ENCODE results near the gene PI4KA. TPM values are rescaled to one million over a fixed set of nuclear protein-coding genes. Genes with fewer than 3 reads are reported as not detected.
"Not testable (repeated sequence)": the region's sequence is repeated elsewhere in the genome, so short reads cannot be mapped to it uniquely, and the experiment has no call there.

Gene PI4KA
- total RNA-seq, 1 donor from 2014 or later, result 24.4 TPM

- Histone ChIP-seq H2AFZ (replicated peaks) (no peak overlapping the region), H3K36me3 (no peaks in the 10 kb centered on the region), H3K9me3 (ENCODE audit: low read depth) (no peaks in the 10 kb centered on the region), H3K79me2 (ENCODE audit: low read depth) (no peaks in the 10 kb centered on the region), H3K27me3 (no peaks in the 10 kb centered on the region), H3F3A (ENCODE audit: low read depth) (no peaks in the 10 kb centered on the region), H3K4me1 (no peaks in the 10 kb centered on the region), H3K4me2 (no peak overlapping the region), H3K27ac (no peak overlapping the region), H4K20me1 (ENCODE audit: low read depth) (no peaks in the 10 kb centered on the region), H3K9ac (no peak overlapping the region), H3K4me3 (no peak overlapping the region)
- H3K36me3 Mint-ChIP-seq, result peaks cover 26% of the 10 kb centered on the region
- H3K9me3 Mint-ChIP-seq, result no peaks in the 10 kb centered on the region
- peaks cover 2% of the 10 kb centered on the region for H3K27me3 Mint-ChIP-seq (ENCODE audit: insufficient read depth, low read depth)
- no peak for DNase-seq (ENCODE audit: low spot score)
- no peak overlapping the region for H3K4me3 Mint-ChIP-seq
- H3K4me1 Mint-ChIP-seq, result no peaks in the 10 kb centered on the region
- no peak overlapping the region for H3K27ac Mint-ChIP-seq
- TF ChIP-seq EZH2 (IDR thresholded peaks at IDR 0.05) (no peak), CTCF (IDR thresholded peaks at IDR 0.05) (no peak), EZH2phosphoT487 (IDR thresholded peaks at IDR 0.05) (no peak)
Observed at GRCh38 chr22:20825624-20826023, 33.0 kb downstream of the PI4KA start.

GRCh38 chr22:20825216-20825615 is 33.4 kb downstream of the PI4KA start:
- not testable (repeated sequence) for H3K4me1 Mint-ChIP-seq; H3K27ac ChIP-seq; H3K27ac Mint-ChIP-seq; H3K4me3 Mint-ChIP-seq; H4K20me1 ChIP-seq (ENCODE audit: low read depth); H2AFZ ChIP-seq (replicated peaks); H3K4me3 ChIP-seq; H3K27me3 Mint-ChIP-seq (ENCODE audit: insufficient read depth, low read depth); DNase-seq (ENCODE audit: low spot score); H3K36me3 ChIP-seq; H3K9me3 ChIP-seq (ENCODE audit: low read depth); H3K4me1 ChIP-seq; H3K9me3 Mint-ChIP-seq; H3K9ac ChIP-seq; H3K4me2 ChIP-seq; H3K79me2 ChIP-seq (ENCODE audit: low read depth); H3F3A ChIP-seq (ENCODE audit: low read depth); H3K27me3 ChIP-seq
- H3K36me3 Mint-ChIP-seq, result peaks cover 22% of the 10 kb centered on the region

GRCh38 chr22:20823264-20823663 is 35.3 kb downstream of the PI4KA start:
- H3K79me2 ChIP-seq (ENCODE audit: low read depth), result no peaks in the 10 kb centered on the region
- no peaks in the 10 kb centered on the region for H3K4me1 ChIP-seq
- H3K9me3 ChIP-seq (ENCODE audit: low read depth), result no peaks in the 10 kb centered on the region
- H3F3A ChIP-seq (ENCODE audit: low read depth), result no peaks in the 10 kb centered on the region
- H3K4me3 Mint-ChIP-seq, result no peak overlapping the region
- no peak overlapping the region for H2AFZ ChIP-seq (replicated peaks)
- TF ChIP-seq EZH2phosphoT487 (IDR thresholded peaks at IDR 0.05) (no peak), CTCF (IDR thresholded peaks at IDR 0.05) (no peak), EZH2 (IDR thresholded peaks at IDR 0.05) (no peak)
- no peak overlapping the region for H3K9ac ChIP-seq
- no peak overlapping the region for H3K4me3 ChIP-seq
- no peak overlapping the region for H3K27ac ChIP-seq
- no peak for DNase-seq (ENCODE audit: low spot score)
- no peaks in the 10 kb centered on the region for H4K20me1 ChIP-seq (ENCODE audit: low read depth)
- no peak overlapping the region for H3K27ac Mint-ChIP-seq
- no peaks in the 10 kb centered on the region for H3K36me3 ChIP-seq
- H3K4me1 Mint-ChIP-seq, result no peaks in the 10 kb centered on the region
- peaks cover 10% of the 10 kb centered on the region for H3K36me3 Mint-ChIP-seq
- no peak overlapping the region for H3K4me2 ChIP-seq
- H3K27me3 Mint-ChIP-seq (ENCODE audit: insufficient read depth, low read depth), result peaks cover 2% of the 10 kb centered on the region
- no peaks in the 10 kb centered on the region for H3K27me3 ChIP-seq
- H3K9me3 Mint-ChIP-seq, result no peaks in the 10 kb centered on the region

- H3K9me3 Mint-ChIP-seq, result no peaks in the 10 kb centered on the region
- Histone ChIP-seq H3K27ac (no peak overlapping the region), H3K4me2 (no peak overlapping the region), H3K9ac (no peak overlapping the region), H4K20me1 (ENCODE audit: low read depth) (no peaks in the 10 kb centered on the region), H3K27me3 (no peaks in the 10 kb centered on the region), H3F3A (ENCODE audit: low read depth) (no peaks in the 10 kb centered on the region), H3K4me1 (no peaks in the 10 kb centered on the region), H3K79me2 (ENCODE audit: low read depth) (no peaks in the 10 kb centered on the region), H3K9me3 (ENCODE audit: low read depth) (no peaks in the 10 kb centered on the region), H3K4me3 (no peak overlapping the region), H3K36me3 (no peaks in the 10 kb centered on the region), H2AFZ (replicated peaks) (no peak overlapping the region)
- TF ChIP-seq EZH2phosphoT487 (IDR thresholded peaks at IDR 0.05), result no peak
- TF ChIP-seq CTCF (IDR thresholded peaks at IDR 0.05), result no peak
- TF ChIP-seq EZH2 (IDR thresholded peaks at IDR 0.05), result no peak
- no peak overlapping the region for H3K27ac Mint-ChIP-seq
- peaks cover 7% of the 10 kb centered on the region for H3K36me3 Mint-ChIP-seq
- H3K4me3 Mint-ChIP-seq, result no peak overlapping the region
- H3K4me1 Mint-ChIP-seq, result no peaks in the 10 kb centered on the region
- no peaks in the 10 kb centered on the region for H3K27me3 Mint-ChIP-seq (ENCODE audit: insufficient read depth, low read depth)
- DNase-seq (ENCODE audit: low spot score), result no peak
Observed at GRCh38 chr22:20822240-20822639, 36.4 kb downstream of the PI4KA start.

GRCh38 chr22:20821717-20822239 is 36.8 kb downstream of the PI4KA start:
- not testable (repeated sequence) for DNase-seq (ENCODE audit: low spot score)

More at GRCh38 chr22:20821717-20822239, 36.8 kb downstream of the PI4KA start:
- not testable (repeated sequence) for H3K27ac ChIP-seq; H3K36me3 ChIP-seq; H3K4me1 Mint-ChIP-seq; H3K4me2 ChIP-seq; H4K20me1 ChIP-seq (ENCODE audit: low read depth); H2AFZ ChIP-seq (replicated peaks); H3K9ac ChIP-seq; H3K79me2 ChIP-seq (ENCODE audit: low read depth); H3K27me3 ChIP-seq; H3K9me3 Mint-ChIP-seq; H3K27ac Mint-ChIP-seq; H3K4me3 ChIP-seq; H3K36me3 Mint-ChIP-seq; H3F3A ChIP-seq (ENCODE audit: low read depth); H3K4me1 ChIP-seq; H3K4me3 Mint-ChIP-seq; H3K27me3 Mint-ChIP-seq (ENCODE audit: insufficient read depth, low read depth); H3K9me3 ChIP-seq (ENCODE audit: low read depth)

Measured in neural progenitor cell (in vitro differentiated cells).